GM23338 (cell line): ENCODE measurements around the gene TMEM175. TPM values are rescaled to one million over a fixed set of nuclear protein-coding genes. Genes with fewer than 3 reads are reported as not detected.

Source experiments
- ATAC-seq: fragments of 200-7000 bp; cut with Tn5 transposase; 3 replicates; pipeline ENCODE4 v1.9.1; 2020
- DNase-seq: peaks from one replicate; pipeline ENCODE4 v3.0.0-alpha.2; 2015; ENCODE audit warnings: low spot score
- H2AFZ ChIP-seq: fragments of 200-600 bp; sonication (generic); 2 replicates; pipeline ENCODE4 v1.8.0; 2016; ENCODE audit warnings: antibody characterized with exemption, mild to moderate bottlenecking, moderate library complexity
- H3F3A ChIP-seq: fragments of 200-600 bp; sonication (generic); replicated peaks from 2 replicates; pipeline ENCODE4 v1.8.0; 2017; ENCODE audit warnings: antibody characterized with exemption, mixed run types, low read depth
- H3K27ac ChIP-seq: fragments of 200-600 bp; sonication (generic); 2 replicates; pipeline ENCODE4 v1.6.1; 2016; ENCODE audit warnings: low read depth
- H3K27me3 ChIP-seq: fragments of 200-600 bp; sonication (generic); 2 replicates; pipeline ENCODE4 v1.8.0; 2016; ENCODE audit warnings: mild to moderate bottlenecking, mixed run types, moderate library complexity; ENCODE audit not compliant: insufficient read depth
- H3K36me3 ChIP-seq: fragments of 200-600 bp; sonication (generic); 2 replicates; pipeline ENCODE4 v1.8.0; 2016; ENCODE audit warnings: mild to moderate bottlenecking; ENCODE audit not compliant: insufficient read depth
- H3K4me1 ChIP-seq: fragments of 200-600 bp; sonication (generic); 2 replicates; pipeline ENCODE4 v1.8.0; 2016; ENCODE audit warnings: mild to moderate bottlenecking, moderate library complexity; ENCODE audit not compliant: insufficient read depth
- H3K4me2 ChIP-seq: fragments of 200-600 bp; sonication (generic); 2 replicates; pipeline ENCODE4 v1.7.1; 2017; ENCODE audit warnings: mixed run types
- H3K4me3 ChIP-seq: fragments of 200-600 bp; sonication (generic); 2 replicates; pipeline ENCODE4 v1.6.1; 2016; ENCODE audit warnings: mixed run types
- H3K79me2 ChIP-seq: fragments of 200-600 bp; sonication (generic); replicated peaks from 2 replicates; pipeline ENCODE4 v1.8.0; 2017; ENCODE audit warnings: mild to moderate bottlenecking; ENCODE audit not compliant: insufficient read depth
- H3K9me2 ChIP-seq: fragments of 200-600 bp; sonication (generic); 2 replicates; pipeline ENCODE4 v1.8.0; 2017; ENCODE audit not compliant: insufficient read depth
- H4K20me1 ChIP-seq: fragments of 200-600 bp; sonication (generic); replicated peaks from 2 replicates; pipeline ENCODE4 v1.8.0; 2017; ENCODE audit warnings: mild to moderate bottlenecking; ENCODE audit not compliant: insufficient read depth
- H3K27ac Mint-ChIP-seq: 2 replicates; pipeline ENCODE4 v1.8.0; 2020; ENCODE audit warnings: inconsistent platforms, mild to moderate bottlenecking, moderate library complexity, mixed read lengths
- H3K27me3 Mint-ChIP-seq: 3 replicates; pipeline ENCODE4 v1.8.0; 2022; ENCODE audit warnings: low read depth, mild to moderate bottlenecking, moderate library complexity, mixed read lengths, inconsistent platforms; ENCODE audit not compliant: insufficient read depth, poor library complexity
- H3K36me3 Mint-ChIP-seq: 3 replicates; pipeline ENCODE4 v1.8.0; 2021; ENCODE audit warnings: low read depth, mild to moderate bottlenecking, inconsistent platforms, moderate library complexity, mixed read lengths
- H3K4me1 Mint-ChIP-seq: 3 replicates; pipeline ENCODE4 v1.8.0; 2020; ENCODE audit warnings: mild to moderate bottlenecking, inconsistent platforms, mixed read lengths
- H3K4me3 Mint-ChIP-seq: 3 replicates; pipeline ENCODE4 v1.8.0; 2021; ENCODE audit warnings: moderate library complexity, mild to moderate bottlenecking, inconsistent platforms, mixed read lengths
- H3K9me3 Mint-ChIP-seq: 3 replicates; pipeline ENCODE4 v1.8.0; 2020; ENCODE audit warnings: moderate library complexity, mild to moderate bottlenecking, inconsistent platforms, mixed read lengths
- CREB1 ChIP-seq: fragments of 250-450 bp; sonication (Bioruptor Pico); IDR thresholded peaks from 2 replicates; pipeline ENCODE4 v1.5.0; 2020; ENCODE audit warnings: low read depth, mild to moderate bottlenecking, moderate library complexity
- ETS1 ChIP-seq: IDR thresholded peaks from 2 replicates; pipeline ENCODE4 v1.6.1; 2016; ENCODE audit warnings: antibody characterized with exemption
- EZH2 ChIP-seq: fragments of 200-600 bp; sonication (generic); IDR thresholded peaks from one replicate; pipeline ENCODE4 v1.8.0; 2017; ENCODE audit warnings: antibody characterized with exemption, mild to moderate bottlenecking, low read depth; ENCODE audit not compliant: unreplicated experiment
- EZH2phosphoT487 ChIP-seq: fragments of 200-600 bp; sonication (generic); IDR thresholded peaks from one replicate; pipeline ENCODE4 v1.8.1; 2018; ENCODE audit warnings: antibody characterized with exemption; ENCODE audit not compliant: unreplicated experiment
- JUNB ChIP-seq: IDR thresholded peaks from one replicate; pipeline ENCODE4 v1.6.1; 2016; ENCODE audit warnings: antibody characterized with exemption; ENCODE audit not compliant: unreplicated experiment
- NANOG ChIP-seq: IDR thresholded peaks from 2 replicates; pipeline ENCODE4 v1.6.1; 2016; ENCODE audit warnings: antibody characterized with exemption, borderline replicate concordance
- ZNF331 ChIP-seq: fragments of 250-450 bp; sonication (Bioruptor Pico); IDR thresholded peaks from 2 replicates; pipeline ENCODE4 v1.5.0; 2020; ENCODE audit warnings: low read depth, mild to moderate bottlenecking, moderate library complexity
- polyA plus RNA-seq: library from polyadenylated mRNA; unstranded; fragments of >200 nt; fragmentation: Nextera tagmentation; extraction: Ambion mirVana; gene quantifications from 2 replicates; pipeline ENCODE4 v1.2.1, GENCODE V29; 2016
- total RNA-seq: library from RNA; depleted of rRNA; stranded (reverse); fragments of >200 nt; shearing (Covaris generic); gene quantifications from 2 replicates; pipeline ENCODE4 v1.2.3, GENCODE V29; 2014
- TF ChIP-seq, protein P1 (sequence below), 2 experiments: fragments of 200-600 bp in 1 of 2; sonication (generic) in 1 of 2; conservative IDR thresholded peaks; 2 replicates each; pipeline versions ENCODE4 v1.5.1 to v1.6.1; 2016 to 2017; ENCODE audit warnings: antibody characterized with exemption in 2 of 2, low read depth in 2 of 2, mild to moderate bottlenecking in 2 of 2, moderate library complexity in 1 of 2
- TF ChIP-seq, protein P2 (sequence below): fragments of 250-450 bp; sonication (Bioruptor Pico); IDR thresholded peaks from 2 replicates; pipeline ENCODE4 v1.5.0; 2020; ENCODE audit warnings: mild to moderate bottlenecking, moderate library complexity

Gene TMEM175
- total and polyA plus RNA-seq, 2 experiments from 2014 or later, result 8.0 to 11.4 TPM

DNA sequence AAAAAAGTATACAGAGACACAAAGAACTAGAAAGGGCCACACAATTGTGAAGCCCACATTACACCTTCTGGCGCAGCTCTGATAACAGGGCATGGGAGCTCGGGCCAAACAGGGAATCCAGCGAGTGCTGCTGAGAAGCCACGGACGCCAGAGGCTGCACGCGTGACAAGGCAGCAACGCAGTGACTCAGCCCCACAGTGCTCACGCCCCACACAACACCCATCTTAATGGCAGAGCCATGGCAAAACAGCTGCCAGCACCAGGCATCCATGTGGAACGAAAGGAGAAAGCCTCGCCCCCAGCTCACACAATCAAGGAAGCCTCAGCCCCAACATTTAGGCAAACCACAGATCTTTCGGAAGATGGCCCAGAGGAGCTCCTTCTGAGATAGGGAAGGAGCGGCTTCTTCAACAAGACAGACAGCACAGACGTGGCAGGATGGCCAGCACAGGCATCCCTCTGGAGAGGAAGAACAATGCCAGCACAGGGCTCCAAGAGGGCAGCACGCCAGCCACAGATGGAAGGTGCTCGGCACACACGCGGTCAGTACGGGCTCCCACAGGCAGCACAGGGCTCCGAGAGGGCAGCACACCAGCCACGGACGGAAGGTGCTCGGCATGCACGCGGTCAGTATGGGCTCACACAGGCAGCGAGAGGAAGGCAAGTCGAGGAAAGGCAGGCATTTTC, 33.2 kb upstream of the TMEM175 start (continued):
- TF ChIP-seq, protein P1, sequence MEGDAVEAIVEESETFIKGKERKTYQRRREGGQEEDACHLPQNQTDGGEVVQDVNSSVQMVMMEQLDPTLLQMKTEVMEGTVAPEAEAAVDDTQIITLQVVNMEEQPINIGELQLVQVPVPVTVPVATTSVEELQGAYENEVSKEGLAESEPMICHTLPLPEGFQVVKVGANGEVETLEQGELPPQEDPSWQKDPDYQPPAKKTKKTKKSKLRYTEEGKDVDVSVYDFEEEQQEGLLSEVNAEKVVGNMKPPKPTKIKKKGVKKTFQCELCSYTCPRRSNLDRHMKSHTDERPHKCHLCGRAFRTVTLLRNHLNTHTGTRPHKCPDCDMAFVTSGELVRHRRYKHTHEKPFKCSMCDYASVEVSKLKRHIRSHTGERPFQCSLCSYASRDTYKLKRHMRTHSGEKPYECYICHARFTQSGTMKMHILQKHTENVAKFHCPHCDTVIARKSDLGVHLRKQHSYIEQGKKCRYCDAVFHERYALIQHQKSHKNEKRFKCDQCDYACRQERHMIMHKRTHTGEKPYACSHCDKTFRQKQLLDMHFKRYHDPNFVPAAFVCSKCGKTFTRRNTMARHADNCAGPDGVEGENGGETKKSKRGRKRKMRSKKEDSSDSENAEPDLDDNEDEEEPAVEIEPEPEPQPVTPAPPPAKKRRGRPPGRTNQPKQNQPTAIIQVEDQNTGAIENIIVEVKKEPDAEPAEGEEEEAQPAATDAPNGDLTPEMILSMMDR (conservative IDR thresholded peaks at IDR 0.05; ENCODE audit: low read depth in 2 of 2), result no peak

- Histone ChIP-seq H3K4me1 (peaks cover 7% of the 10 kb centered on the region; the same call in 1 of the 2 replicates), H2AFZ (no peak overlapping the region), H3K9me2 (no peaks in the 10 kb centered on the region), H3K79me2 (0 out of 2 replicates have a peak, but pooled peaks cover 6% of the 10 kb centered on the region), H4K20me1 (no peaks in the 10 kb centered on the region; the same call in 1 of the 2 replicates), H3K36me3 (no peaks in the 10 kb centered on the region), H3K27me3 (no peaks in the 10 kb centered on the region), H3K4me2 (no peak overlapping the region), H3K27ac (no peak overlapping the region), H3F3A (0 out of 2 replicates have a peak, but pooled peaks cover 3% of the 10 kb centered on the region), H3K4me3 (no peak overlapping the region)
- no peak for ATAC-seq
- H3K27me3 Mint-ChIP-seq, result peaks cover 13% of the 10 kb centered on the region
- peaks cover 5% of the 10 kb centered on the region for H3K4me1 Mint-ChIP-seq
- peaks cover 4% of the 10 kb centered on the region; the same call in 2 of the 3 replicates for H3K36me3 Mint-ChIP-seq
- DNase-seq, result no peak
- TF ChIP-seq EZH2phosphoT487, result no peak
- TF ChIP-seq CREB1, result no peak
- no peak for TF ChIP-seq ETS1
- TF ChIP-seq, protein P1 (conservative IDR thresholded peaks at IDR 0.05; ENCODE audit: low read depth in 2 of 2), result no peak
- no peak for TF ChIP-seq EZH2
- no peak for TF ChIP-seq ZNF331 (CRISPR knock-in tag)
- TF ChIP-seq, protein P2, sequence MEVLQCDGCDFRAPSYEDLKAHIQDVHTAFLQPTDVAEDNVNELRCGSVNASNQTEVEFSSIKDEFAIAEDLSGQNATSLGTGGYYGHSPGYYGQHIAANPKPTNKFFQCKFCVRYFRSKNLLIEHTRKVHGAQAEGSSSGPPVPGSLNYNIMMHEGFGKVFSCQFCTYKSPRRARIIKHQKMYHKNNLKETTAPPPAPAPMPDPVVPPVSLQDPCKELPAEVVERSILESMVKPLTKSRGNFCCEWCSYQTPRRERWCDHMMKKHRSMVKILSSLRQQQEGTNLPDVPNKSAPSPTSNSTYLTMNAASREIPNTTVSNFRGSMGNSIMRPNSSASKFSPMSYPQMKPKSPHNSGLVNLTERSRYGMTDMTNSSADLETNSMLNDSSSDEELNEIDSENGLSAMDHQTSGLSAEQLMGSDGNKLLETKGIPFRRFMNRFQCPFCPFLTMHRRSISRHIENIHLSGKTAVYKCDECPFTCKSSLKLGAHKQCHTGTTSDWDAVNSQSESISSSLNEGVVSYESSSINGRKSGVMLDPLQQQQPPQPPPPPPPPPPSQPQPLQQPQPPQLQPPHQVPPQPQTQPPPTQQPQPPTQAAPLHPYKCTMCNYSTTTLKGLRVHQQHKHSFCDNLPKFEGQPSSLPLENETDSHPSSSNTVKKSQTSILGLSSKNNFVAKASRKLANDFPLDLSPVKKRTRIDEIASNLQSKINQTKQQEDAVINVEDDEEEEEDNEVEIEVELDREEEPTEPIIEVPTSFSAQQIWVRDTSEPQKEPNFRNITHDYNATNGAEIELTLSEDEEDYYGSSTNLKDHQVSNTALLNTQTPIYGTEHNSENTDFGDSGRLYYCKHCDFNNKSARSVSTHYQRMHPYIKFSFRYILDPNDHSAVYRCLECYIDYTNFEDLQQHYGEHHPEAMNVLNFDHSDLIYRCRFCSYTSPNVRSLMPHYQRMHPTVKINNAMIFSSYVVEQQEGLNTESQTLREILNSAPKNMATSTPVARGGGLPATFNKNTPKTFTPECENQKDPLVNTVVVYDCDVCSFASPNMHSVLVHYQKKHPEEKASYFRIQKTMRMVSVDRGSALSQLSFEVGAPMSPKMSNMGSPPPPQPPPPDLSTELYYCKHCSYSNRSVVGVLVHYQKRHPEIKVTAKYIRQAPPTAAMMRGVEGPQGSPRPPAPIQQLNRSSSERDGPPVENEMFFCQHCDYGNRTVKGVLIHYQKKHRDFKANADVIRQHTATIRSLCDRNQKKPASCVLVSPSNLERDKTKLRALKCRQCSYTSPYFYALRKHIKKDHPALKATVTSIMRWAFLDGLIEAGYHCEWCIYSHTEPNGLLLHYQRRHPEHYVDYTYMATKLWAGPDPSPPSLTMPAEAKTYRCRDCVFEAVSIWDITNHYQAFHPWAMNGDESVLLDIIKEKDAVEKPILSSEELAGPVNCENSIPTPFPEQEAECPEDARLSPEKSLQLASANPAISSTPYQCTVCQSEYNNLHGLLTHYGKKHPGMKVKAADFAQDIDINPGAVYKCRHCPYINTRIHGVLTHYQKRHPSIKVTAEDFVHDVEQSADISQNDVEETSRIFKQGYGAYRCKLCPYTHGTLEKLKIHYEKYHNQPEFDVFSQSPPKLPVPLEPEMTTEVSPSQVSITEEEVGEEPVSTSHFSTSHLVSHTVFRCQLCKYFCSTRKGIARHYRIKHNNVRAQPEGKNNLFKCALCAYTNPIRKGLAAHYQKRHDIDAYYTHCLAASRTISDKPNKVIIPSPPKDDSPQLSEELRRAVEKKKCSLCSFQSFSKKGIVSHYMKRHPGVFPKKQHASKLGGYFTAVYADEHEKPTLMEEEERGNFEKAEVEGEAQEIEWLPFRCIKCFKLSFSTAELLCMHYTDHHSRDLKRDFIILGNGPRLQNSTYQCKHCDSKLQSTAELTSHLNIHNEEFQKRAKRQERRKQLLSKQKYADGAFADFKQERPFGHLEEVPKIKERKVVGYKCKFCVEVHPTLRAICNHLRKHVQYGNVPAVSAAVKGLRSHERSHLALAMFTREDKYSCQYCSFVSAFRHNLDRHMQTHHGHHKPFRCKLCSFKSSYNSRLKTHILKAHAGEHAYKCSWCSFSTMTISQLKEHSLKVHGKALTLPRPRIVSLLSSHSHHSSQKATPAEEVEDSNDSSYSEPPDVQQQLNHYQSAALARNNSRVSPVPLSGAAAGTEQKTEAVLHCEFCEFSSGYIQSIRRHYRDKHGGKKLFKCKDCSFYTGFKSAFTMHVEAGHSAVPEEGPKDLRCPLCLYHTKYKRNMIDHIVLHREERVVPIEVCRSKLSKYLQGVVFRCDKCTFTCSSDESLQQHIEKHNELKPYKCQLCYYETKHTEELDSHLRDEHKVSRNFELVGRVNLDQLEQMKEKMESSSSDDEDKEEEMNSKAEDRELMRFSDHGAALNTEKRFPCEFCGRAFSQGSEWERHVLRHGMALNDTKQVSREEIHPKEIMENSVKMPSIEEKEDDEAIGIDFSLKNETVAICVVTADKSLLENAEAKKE (CRISPR knock-in tag), result no peak
- no peak for TF ChIP-seq JUNB
- TF ChIP-seq NANOG, result no peak
- H3K4me3 Mint-ChIP-seq, result no peak overlapping the region
- no peak overlapping the region for H3K27ac Mint-ChIP-seq
- H3K9me3 Mint-ChIP-seq, result no peaks in the 10 kb centered on the region
These were observed 32.7 kb upstream of the TMEM175 start for GRCh38 chr4:899556-899906.
